HS-27A (cell line): ENCODE measurements around the gene GID8.

Source experiments
- DNase-seq: peaks from one replicate; pipeline ENCODE4 v3.0.0-alpha.2; 2012; ENCODE audit warnings: low read depth, missing footprints

The GID8 gene

DNA sequence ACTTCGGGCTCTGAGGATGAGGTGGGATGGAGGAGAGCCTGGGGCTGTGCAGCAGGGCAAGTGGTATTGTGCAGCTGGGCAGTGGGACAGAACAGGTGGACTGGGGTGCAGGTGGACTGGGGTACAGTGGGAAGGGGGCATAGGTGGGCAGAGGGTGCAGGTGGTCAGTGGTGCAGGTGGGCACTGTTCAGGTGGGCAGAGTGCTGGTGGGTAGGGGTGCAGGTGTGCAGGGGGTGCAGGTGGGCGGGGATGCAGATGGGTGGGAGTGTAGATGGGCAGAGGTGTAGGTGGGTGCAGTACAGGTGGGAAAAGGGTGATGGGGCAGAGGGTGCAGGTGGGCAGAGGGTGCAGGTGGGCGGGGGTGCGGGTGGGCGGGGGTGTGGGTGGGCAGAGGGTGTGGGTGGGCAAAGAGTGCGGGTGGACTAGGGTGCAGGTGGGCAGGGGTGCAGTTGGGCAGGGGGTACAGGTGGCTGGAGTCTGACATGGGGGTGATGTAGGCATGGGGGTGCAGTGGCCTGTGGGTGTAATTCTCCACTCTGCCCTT is 48.4 kb downstream of the GID8 start:
- no peak for DNase-seq

DNA sequence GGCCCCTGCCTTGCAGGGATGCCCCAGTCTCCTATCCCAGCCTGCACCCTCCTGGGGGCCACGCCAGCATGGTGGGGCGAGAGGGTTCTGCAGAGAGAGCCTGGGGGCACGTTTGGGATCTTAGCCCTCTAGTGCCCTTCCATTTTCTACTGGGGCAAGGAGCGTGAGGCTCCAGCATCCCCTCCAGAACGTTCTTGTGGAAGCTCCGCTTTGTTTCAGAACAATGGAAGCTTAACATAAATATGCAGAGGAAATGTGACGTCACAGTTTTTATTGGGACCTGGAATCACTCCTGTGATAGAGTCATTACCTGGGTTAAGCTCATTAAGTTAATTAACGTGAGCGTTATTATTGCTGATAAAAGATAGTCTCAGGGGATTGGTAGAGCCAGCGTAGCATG is 49.2 kb downstream of the GID8 start:
- no peak for DNase-seq

DNA sequence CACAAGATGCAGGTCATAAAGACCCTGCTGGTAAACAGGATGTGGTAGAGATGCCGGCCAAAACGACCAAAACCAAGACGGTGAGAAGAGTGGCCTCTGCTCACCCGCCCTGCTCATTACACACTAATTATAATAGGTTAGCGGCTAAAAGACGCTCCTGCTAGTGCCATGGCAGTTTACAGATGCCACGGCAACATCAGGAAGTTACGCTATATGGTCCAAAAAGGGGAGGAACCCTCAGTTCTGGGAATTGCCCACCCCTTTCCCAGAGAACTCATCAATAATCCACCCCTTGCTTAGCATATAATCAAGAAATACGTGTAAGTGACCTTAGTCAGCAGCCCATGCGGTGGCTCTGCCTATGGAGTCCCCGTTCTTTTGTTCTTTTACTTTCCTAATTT is 51.3 kb downstream of the GID8 start:
- no peak for DNase-seq

DNA sequence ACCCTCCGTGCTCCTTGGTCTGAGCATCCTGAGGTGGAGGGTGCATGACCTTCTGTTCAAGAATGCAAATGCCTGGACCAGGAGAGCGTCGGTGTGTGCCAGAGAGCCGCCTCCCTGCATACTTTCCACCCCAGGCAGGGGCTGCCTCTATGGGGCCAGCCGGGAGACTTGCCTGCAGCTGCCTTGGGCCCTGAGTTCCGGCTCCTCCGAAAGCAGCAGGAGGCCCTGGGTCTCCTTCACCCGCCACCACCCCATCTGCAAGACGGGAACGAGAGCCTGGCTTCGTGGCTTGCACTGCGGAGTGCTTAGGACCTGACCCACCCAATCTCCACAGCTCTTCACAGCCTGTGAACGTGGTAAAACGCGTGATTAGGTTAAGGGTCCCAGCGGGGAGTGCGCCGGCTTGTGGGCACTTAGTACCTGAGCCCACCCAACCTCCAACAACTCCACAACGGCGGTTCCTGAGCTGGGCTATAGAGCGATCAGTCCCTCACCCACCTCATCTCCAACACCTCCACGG is 52.4 kb downstream of the GID8 start:
- no peak for DNase-seq

DNA sequence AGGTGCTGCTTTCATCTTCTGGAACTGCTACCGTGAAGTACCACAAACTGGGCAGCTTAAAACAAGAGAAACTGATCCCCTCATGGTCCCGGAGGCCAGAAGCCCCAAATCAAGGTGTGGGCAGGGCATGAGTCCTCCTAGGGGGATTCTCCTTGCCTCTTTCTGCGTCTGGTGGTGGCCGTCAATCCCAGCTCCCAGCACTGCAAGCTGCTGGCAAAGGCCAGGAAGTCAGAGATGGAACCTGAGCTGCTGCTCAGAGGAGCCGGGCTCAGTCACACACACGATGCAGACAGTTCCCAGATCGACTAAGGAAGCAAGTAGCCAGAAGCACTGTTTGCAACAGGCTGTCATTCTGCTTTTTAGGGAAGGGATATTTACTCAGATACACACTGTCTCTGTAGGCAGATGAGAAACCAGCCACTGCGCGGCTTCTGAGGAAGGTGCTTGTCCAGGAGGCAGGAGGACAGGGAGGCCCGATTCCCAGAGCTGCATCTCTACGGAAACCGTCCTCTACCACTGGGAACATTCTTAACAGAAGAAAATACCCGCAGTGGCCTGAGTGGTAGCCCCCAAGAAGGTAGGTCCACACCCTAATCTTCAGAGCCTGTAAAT is 53.4 kb downstream of the GID8 start:
- DNase-seq: no peak

DNA sequence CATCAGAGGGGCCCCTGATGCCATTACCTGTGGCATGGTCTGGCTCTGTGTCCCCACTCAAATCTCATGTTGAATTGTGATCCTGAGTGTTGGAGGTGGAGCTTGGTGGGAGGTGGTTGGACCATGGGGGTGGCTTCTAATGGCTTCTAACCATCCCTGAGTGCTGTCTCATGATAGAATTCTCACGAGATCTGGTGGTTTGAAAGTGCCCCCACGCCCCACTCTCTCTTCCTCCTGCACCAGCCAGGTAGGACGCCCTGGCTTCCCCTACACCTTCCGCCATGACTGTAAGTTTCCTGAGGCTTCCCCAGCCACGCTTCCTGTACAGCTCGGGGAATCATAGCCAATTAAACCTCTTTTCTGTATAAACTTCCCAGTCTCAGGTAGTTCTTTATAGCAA is 53.9 kb downstream of the GID8 start:
- DNase-seq: no peak

DNA sequence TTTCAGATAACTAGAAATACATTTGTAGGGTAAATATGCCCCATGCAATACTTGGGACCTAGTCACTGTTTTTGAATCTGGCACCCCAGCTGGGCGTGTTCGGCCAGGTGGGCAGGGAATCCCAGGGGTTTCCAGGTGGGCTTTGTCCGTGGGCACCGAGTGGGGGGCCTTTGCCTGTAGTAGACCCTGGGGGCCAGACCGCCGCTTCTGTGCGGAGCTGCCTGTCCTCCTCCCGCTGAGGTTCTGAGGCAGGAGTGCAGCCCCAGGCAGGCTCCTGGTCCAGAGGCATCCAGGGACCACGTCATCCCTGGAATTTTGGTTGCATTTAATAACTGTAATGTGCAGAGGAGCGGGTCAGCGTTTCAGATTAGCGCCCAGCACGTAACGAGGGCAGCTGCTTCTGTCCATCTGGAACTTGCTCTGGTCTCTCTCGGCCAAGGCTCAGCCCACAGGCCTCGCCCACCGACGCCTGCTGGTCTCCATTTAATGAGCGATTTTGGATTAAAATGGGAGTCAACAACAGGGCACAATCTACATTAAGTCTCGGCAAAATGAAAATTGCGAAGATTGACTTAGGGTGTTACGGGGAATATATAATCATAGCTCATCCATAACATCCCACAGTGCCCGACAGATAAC is 56.0 kb downstream of the GID8 start:
- no peak for DNase-seq

DNA sequence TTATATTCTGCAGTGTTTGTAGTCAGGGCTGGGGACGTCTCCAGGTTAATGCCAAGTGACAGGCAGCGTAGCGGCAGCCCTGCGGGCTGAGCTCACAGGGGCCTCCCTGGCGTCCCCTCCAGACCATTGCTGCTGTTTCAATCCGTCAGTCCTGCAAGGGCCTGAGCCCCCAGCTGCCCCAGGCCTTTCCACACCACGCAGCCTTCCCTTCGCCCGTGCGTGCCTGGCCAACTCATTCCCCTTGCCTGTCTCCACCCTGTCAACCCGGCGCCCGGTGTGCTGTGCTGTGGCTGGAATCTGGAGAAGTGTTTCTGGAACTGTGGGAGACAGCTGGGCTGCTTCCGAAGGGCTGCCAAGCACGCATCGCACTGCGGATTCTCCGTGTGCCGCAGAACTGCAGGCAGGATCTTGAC is 56.9 kb downstream of the GID8 start:
- DNase-seq: no peak

DNA sequence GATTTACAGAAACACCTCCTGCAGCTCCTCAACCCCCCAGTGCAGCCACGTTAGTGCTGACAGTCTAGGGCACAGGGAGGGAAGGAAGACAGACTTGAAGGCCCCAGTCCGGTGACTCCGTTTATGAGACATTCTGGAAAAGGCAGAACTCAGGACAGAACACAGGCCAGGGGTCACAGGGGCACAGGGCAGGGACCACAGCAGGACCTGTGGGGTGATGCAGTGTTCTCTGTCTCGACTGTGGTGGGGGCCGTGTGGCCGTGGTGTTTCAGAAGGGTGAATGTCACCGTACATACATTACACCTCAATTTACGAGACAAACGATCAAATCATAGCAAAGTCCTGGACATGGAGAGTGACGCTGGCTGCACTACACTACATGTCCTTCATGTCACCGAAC is 57.5 kb downstream of the GID8 start:
- DNase-seq: no peak

DNA sequence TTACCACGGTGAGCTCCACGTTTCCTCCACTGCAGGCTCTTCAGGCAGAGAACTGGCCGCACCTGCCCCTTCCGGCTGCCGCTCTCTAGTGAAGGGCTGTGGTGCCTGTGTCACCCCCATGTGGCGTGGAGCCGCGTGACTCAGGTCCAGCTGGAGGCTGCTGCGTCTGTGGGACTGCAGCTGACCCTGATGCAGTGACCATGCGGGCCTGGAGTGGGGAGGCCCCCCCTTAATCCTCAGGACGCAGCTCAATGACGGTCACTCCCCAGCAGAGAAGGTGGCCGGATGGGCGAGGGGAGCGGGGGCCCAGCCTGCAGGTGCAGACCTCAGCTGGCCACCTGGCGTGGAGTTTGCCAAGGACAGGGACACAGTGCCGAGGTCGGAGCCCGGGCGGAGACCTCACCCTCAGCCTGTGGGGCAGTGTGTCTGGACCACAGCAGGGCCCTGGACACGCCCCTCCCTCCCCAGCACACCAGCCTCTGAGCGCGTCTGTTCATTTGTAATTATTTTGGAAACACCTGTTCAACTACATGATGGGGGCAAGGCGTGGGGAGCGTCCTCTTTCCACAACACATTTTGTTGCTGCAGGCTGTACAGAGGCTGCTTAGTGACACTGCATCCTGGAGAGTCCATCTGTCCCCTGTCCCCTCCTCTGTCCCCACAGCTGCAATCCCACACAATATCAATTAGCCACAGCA is 58.1 kb downstream of the GID8 start:
- DNase-seq: no peak

DNA sequence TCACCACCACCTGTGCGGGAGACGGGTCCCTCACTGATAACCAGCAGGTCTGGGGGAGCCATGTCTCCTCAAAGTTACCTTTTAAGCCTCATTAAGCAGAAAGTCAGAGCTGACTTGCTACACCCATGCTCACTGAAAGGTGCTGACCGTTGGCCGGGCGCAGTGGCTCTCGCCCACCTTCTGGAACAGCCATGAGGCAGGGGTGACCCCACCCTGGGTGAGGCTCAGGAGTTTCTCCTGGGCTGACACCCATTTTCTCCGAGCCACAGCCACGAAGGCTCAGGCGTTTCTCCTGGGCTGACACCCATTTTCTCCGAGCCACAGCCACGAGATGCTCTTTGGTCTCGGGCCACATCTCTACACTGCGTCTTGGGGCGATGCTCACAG is 58.6 kb downstream of the GID8 start:
- DNase-seq: no peak

DNA sequence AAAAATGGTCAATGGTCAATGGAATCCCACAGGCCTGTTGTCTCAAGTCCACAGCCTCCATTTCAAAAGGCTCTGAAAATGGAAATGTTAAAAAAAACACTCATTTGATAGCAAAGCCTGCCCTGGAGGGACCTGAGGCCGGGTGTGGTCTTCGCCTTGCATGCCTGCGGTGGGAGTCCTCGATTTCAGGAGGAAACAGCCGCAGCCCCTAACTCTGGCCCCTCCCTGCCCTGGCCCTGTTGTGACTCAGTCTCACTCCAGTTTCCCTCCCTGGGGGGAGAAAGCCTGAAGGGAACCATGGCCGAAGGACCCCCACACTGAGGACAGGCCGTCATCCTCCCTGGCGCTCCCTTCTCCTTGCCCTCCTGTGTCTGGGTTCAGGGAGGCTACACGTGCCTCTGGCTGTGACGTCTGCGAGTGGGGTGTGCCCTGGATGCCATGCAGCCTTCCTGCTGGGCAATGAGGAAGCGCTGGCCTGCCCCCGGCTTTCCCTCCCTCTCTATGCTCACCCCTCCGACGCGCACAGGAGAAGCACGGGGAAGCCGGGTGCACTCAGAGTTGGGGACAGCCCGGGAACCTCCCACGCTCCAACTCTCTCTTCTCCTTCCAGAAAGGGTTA is 59.6 kb downstream of the GID8 start:
- DNase-seq: no peak
